Left colon (tissue), 2 donors: ENCODE data around the gene SSBP3. TPM values are rescaled to one million over a fixed set of nuclear protein-coding genes. Genes with fewer than 3 reads are reported as not detected.

Experiments
- ATAC-seq: fragments of 200-7000 bp; cut with Tn5 transposase; one replicate; pipeline ENCODE4 v1.9.1; 2020; ENCODE audit warnings: mild to moderate bottlenecking, moderate library complexity
- DNase-seq, 2 donors: peaks; one replicate each; pipeline ENCODE4 v3.0.0-alpha.2; 2020
- intact Hi-C, 2 donors: fragments of 100-400 bp; cut with DNase I in 1 of 2; cut with micrococcal nuclease in 1 of 2; formaldehyde crosslinking; loops; one replicate each; pipeline versions ENCODE4 v1.11.2 to v1.14.0; 2022; cut with DNase I, micrococcal nuclease
- total RNA-seq, 2 donors: library from RNA; stranded (reverse); fragmentation: NEBNext Ultra II Directional; extraction: Animal tissue kit (Norgen Biotek cat#: 25700); gene quantifications; one replicate each; pipeline ENCODE4 v1.2.1, GENCODE V29; 2021
- donor health status: DM: no; HTN: no; CAD: no.
- donor health status: DM: yes; HTN: yes; CAD: no.

SSBP3 gene
- total RNA-seq, 2 donors from 2014 or later = 61.7 to 74.2 TPM

GRCh38 chr1:54302951-54303843 is 103.0 kb downstream of the SSBP3 start:
- no peak for ATAC-seq
- intact Hi-C loops = no loop called here
- no peak for DNase-seq

- no peak for ATAC-seq
- intact Hi-C loops = no loop called here
These were observed 103.6 kb downstream of the SSBP3 start for GRCh38 chr1:54302549-54302948.

GRCh38 chr1:54301497-54301896 is 104.7 kb downstream of the SSBP3 start:
- intact Hi-C loops = no loop called here
- ATAC-seq (no peak), DNase-seq (no peak)

More at GRCh38 chr1:54302549-54302948, 103.6 kb downstream of the SSBP3 start:
- DNase-seq = no peak

- DNase-seq (no peak), ATAC-seq (no peak)
These were observed 105.8 kb downstream of the SSBP3 start for GRCh38 chr1:54300401-54300800.

GRCh38 chr1:54299037-54299436 is 107.2 kb downstream of the SSBP3 start:
- ATAC-seq (peak; percentile 83), DNase-seq (peak; percentile 81 to 92)
- intact Hi-C loops = no loop called here

More at GRCh38 chr1:54300401-54300800, 105.8 kb downstream of the SSBP3 start:
- intact Hi-C loops = no loop called here

GRCh38 chr1:54298284-54299033 is 107.7 kb downstream of the SSBP3 start:
- peak in 1 of 2 donors; percentile 39 for DNase-seq
- peak; percentile 49 for ATAC-seq
- intact Hi-C loops = no loop called here

- intact Hi-C loops = no loop called here
- ATAC-seq = peak; percentile 75
- DNase-seq = peak; percentile 74 to 83
These were observed 108.5 kb downstream of the SSBP3 start for GRCh38 chr1:54297596-54298283.

GRCh38 chr1:54296666-54297065 is 109.5 kb downstream of the SSBP3 start:
- ATAC-seq (no peak), DNase-seq (no peak)
- intact Hi-C loops = no loop called here

GRCh38 chr1:54294887-54295286 is 111.3 kb downstream of the SSBP3 start:
- no peak for ATAC-seq
- intact Hi-C loops = no loop called here

GRCh38 chr1:54292002-54292911 is 113.9 kb downstream of the SSBP3 start:
- intact Hi-C loops = no loop called here
- ATAC-seq (no peak), DNase-seq (no peak)

More at GRCh38 chr1:54294887-54295286, 111.3 kb downstream of the SSBP3 start:
- DNase-seq = no peak

- no peak for ATAC-seq
- intact Hi-C loops = no loop called here
- DNase-seq = no peak
These were observed 114.8 kb downstream of the SSBP3 start for GRCh38 chr1:54291276-54292001.

GRCh38 chr1:54290506-54291184 is 115.5 kb downstream of the SSBP3 start:
- ATAC-seq (peak; percentile 47), DNase-seq (peak in 1 of 2 donors; percentile 49)
- intact Hi-C loops = no loop called here

GRCh38 chr1:54289712-54290233 is 116.4 kb downstream of the SSBP3 start:
- intact Hi-C loops = no loop called here
- DNase-seq (no peak), ATAC-seq (no peak)

- ATAC-seq (no peak), DNase-seq (no peak)
- intact Hi-C loops = no loop called here
These were observed 118.4 kb downstream of the SSBP3 start for GRCh38 chr1:54287801-54288211.

GRCh38 chr1:54287176-54287650 is 119.0 kb downstream of the SSBP3 start:
- DNase-seq (peak; percentile 83 to 95), ATAC-seq (peak; percentile 86)
- intact Hi-C loops = no loop called here

- ATAC-seq = no peak
- DNase-seq = no peak
- intact Hi-C loops = no loop called here
These were observed 120.3 kb downstream of the SSBP3 start for GRCh38 chr1:54285815-54286345.
